ENCODE measurements around the gene TRAF4. TPM values are rescaled to one million over a fixed set of nuclear protein-coding genes. Genes with fewer than 3 reads are reported as not detected.

Gene TRAF4
- total RNA-seq, 1 donor from 2014 or later: 53.2 TPM

DNA sequence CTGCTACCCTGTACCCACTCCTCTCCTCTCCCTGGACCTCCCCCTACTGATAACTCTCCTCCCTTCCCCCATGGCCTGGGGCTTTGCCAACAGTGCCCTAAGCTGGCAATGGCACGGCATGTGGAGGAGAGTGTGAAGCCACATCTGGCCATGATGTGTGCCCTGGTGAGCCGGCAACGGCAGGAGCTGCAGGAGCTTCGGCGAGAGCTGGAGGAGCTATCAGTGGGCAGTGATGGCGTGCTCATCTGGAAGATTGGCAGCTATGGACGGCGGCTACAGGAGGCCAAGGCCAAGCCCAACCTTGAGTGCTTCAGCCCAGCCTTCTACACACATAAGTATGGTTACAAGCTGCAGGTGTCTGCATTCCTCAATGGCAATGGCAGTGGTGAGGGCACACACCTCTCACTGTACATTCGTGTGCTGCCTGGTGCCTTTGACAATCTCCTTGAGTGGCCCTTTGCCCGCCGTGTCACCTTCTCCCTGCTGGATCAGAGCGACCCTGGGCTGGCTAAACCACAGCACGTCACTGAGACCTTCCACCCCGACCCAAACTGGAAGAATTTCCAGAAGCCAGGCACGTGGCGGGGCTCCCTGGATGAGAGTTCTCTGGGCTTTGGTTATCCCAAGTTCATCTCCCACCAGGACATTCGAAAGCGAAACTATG is 5.2 kb downstream of the TRAF4 start:
- H3K27me3 ChIP-seq: no peaks in the 10 kb centered on the region
- peak overlapping the region in 1 of 2 donors; percentile 10 for H3K27ac ChIP-seq
- intact Hi-C loops (cut with DNase I): no loop called here
- no peaks in the 10 kb centered on the region for H3K9me3 ChIP-seq
- peaks cover 7 to 18% of the 10 kb centered on the region in 2 donors for H3K36me3 ChIP-seq
- peaks cover 15 to 25% of the 10 kb centered on the region in 2 donors for H3K4me1 ChIP-seq
- TF ChIP-seq, protein P1, sequence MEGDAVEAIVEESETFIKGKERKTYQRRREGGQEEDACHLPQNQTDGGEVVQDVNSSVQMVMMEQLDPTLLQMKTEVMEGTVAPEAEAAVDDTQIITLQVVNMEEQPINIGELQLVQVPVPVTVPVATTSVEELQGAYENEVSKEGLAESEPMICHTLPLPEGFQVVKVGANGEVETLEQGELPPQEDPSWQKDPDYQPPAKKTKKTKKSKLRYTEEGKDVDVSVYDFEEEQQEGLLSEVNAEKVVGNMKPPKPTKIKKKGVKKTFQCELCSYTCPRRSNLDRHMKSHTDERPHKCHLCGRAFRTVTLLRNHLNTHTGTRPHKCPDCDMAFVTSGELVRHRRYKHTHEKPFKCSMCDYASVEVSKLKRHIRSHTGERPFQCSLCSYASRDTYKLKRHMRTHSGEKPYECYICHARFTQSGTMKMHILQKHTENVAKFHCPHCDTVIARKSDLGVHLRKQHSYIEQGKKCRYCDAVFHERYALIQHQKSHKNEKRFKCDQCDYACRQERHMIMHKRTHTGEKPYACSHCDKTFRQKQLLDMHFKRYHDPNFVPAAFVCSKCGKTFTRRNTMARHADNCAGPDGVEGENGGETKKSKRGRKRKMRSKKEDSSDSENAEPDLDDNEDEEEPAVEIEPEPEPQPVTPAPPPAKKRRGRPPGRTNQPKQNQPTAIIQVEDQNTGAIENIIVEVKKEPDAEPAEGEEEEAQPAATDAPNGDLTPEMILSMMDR (IDR thresholded peaks at IDR 0.05): no peak
- no peak overlapping the region for H3K4me3 ChIP-seq
- no peak for DNase-seq (ENCODE audit: low spot score in 2 of 2)

DNA sequence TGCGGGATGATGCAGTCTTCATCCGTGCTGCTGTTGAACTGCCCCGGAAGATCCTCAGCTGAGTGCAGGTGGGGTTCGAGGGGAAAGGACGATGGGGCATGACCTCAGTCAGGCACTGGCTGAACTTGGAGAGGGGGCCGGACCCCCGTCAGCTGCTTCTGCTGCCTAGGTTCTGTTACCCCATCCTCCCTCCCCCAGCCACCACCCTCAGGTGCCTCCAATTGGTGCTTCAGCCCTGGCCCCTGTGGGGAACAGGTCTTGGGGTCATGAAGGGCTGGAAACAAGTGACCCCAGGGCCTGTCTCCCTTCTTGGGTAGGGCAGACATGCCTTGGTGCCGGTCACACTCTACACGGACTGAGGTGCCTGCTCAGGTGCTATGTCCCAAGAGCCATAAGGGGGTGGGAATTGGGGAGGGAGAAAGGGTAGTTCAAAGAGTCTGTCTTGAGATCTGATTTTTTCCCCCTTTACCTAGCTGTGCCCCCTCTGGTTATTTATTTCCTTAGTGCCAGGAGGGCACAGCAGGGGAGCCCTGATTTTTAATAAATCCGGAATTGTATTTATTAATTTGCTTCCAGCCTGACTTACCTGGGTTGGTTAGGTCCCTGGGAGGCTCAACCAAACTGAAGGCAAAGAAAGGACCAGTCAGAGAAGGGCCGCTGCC is 5.8 kb downstream of the TRAF4 start:
- no peak for DNase-seq (ENCODE audit: low spot score in 2 of 2)
- intact Hi-C loops (cut with DNase I): loop anchor here (1.0 kb wide), 1 partner anchor 22 kb away; no protein-coding TSS in a partner anchor
- Histone ChIP-seq H3K9me3 (no peaks in the 10 kb centered on the region), H3K27me3 (no peaks in the 10 kb centered on the region), H3K27ac (peak overlapping the region in 1 of 2 donors; percentile 10), H3K4me1 (peaks cover 12 to 24% of the 10 kb centered on the region in 2 donors), H3K36me3 (peaks cover 7 to 18% of the 10 kb centered on the region in 2 donors), H3K4me3 (no peak overlapping the region)
- TF ChIP-seq, protein P1 (IDR thresholded peaks at IDR 0.05): no peak

DNA sequence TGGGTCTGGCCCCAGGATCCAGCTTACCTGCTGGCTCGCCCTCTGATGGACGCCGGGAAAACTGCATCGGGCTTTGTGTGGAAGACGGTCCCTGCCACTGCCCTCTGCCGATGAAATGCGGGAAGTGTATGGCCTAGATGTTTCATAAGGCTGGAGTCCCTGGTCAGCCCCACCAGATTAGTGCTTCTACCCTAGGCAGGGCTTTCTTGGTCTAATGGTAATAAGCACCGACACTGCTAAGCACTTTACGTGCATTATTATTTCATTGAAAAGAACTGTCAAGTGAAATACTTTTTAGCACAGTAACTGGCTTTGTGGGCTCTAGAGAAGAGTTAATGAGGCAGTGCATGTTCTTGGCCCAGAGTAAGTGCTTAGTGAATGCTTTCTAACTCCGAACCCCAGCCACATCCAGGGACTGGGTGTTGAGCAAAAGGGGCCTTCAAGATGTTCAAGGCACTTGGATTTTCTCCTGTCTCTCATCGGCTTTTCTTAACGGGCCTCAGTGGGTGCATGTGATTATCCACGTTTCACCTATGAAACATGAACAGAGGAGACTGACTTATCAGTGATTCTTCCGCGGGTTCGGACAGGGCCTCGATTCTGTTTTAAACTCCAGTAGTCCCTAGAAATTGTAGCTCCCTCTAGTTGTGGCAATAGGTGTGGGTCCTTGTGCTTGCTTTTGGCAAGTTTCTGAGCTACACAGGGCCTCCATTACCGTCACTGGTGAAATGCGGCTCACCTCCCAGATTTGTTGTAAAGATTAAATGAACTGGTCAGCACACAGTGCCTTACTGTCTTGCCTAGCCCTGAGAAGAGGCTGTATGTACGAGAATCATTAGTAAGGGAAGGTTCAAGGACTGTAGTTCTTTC is 6.6 kb downstream of the TRAF4 start:
- Histone ChIP-seq H3K4me3 (no peak overlapping the region), H3K36me3 (peaks cover 7 to 18% of the 10 kb centered on the region in 2 donors), H3K4me1 (peaks cover 10 to 16% of the 10 kb centered on the region in 2 donors), H3K27me3 (no peaks in the 10 kb centered on the region), H3K27ac (no peak overlapping the region), H3K9me3 (no peaks in the 10 kb centered on the region)
- TF ChIP-seq, protein P1 (IDR thresholded peaks at IDR 0.05): peak; percentile 100
- peak; percentile 69 to 96 for DNase-seq (ENCODE audit: low spot score in 2 of 2)
- intact Hi-C loops (cut with DNase I): loop anchor here (1.0 kb wide), 1 partner anchor 23 kb away; no protein-coding TSS in a partner anchor

DNA sequence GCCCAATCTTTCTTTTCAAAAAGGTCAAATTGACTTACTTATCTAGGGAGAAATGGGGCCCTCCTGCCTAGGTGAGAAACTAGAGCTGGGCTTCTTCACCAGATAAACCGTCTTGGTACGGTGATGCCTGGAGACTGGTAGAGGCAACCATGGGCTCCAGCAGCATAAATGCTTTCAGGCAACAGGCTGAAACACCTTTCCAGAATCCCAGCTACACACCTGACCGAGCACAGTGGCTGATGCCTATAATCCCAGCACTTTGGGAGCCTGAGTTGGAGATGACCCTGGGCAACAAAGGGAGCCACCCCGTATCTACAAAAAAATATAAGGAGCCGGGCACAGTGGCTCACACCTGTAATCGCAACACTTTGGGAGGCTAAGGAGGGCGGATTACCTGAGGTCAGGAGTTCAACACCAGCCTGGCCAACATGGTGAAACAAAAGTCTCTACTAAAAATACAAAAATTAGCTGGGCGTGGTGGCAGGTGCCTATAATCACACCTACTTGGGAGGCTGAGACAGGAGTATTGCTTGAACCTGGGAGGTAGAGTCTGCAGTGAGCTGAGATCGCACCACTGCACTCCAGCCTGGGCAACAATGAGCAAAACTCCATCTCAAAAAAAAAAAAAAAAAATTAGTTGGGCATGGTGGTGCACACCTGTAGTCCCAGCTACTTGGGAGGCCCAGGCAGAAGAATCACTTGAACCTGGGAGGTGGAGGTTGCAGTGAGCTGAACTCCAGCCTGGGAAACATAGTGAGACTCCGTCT is 8.0 kb downstream of the TRAF4 start:
- DNase-seq (ENCODE audit: low spot score in 2 of 2): no peak
- TF ChIP-seq, protein P1 (IDR thresholded peaks at IDR 0.05): no peak
- H3K4me3 ChIP-seq: no peak overlapping the region
- H3K4me1 ChIP-seq: peaks cover 1 to 3% of the 10 kb centered on the region in 2 donors
- intact Hi-C loops (cut with DNase I): no loop called here
- H3K36me3 ChIP-seq: peaks cover 7 to 18% of the 10 kb centered on the region in 2 donors
- H3K9me3 ChIP-seq: no peaks in the 10 kb centered on the region
- no peak overlapping the region for H3K27ac ChIP-seq
- H3K27me3 ChIP-seq: no peaks in the 10 kb centered on the region

DNA sequence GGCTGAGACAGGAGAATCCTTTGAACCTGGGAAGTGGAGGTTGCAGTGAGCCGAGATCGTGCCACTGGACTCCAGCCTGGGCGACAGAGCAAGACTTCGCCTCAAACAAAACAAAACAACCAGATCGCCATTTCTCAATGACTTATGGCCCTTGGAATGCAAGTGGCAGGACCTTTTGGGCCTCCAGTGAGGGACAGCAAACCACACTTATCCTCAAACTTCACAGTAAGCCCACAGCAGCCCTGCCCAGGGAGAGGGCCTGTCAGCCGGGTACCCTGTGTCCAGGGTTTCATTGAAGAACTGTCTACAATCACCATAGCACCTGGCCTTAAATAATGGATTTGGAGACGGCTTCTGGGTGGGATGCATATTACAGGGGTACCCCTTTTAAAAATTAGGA is 11.7 kb downstream of the TRAF4 start:
- peaks cover 15 to 24% of the 10 kb centered on the region in 2 donors for H3K36me3 ChIP-seq
- no peaks in the 10 kb centered on the region for H3K4me1 ChIP-seq
- no peak overlapping the region for H3K27ac ChIP-seq
- DNase-seq (ENCODE audit: low spot score in 2 of 2): no peak
- intact Hi-C loops (cut with DNase I): no loop called here
- no peak overlapping the region for H3K4me3 ChIP-seq
- TF ChIP-seq, protein P1 (IDR thresholded peaks at IDR 0.05): no peak
- no peaks in the 10 kb centered on the region for H3K27me3 ChIP-seq
- H3K9me3 ChIP-seq: no peaks in the 10 kb centered on the region

Measured in ascending aorta (tissue), 2 donors.